HUES6 (cell line): ENCODE results near the gene NR2F1-AS1.

Source experiments
- H3K27ac ChIP-seq: 2 replicates; pipeline ENCODE4 v1.7.0; 2013; ENCODE audit warnings: low read depth, mild to moderate bottlenecking, low read length, inconsistent platforms
- H3K27me3 ChIP-seq: 2 replicates; pipeline ENCODE4 v1.6.1; 2013; ENCODE audit warnings: low read length; ENCODE audit not compliant: control insufficient read depth, insufficient read depth
- H3K36me3 ChIP-seq: 2 replicates; pipeline ENCODE4 v1.6.1; 2013; ENCODE audit warnings: low read length; ENCODE audit not compliant: control insufficient read depth, insufficient read depth
- H3K4me1 ChIP-seq: 2 replicates; pipeline ENCODE4 v1.6.1; 2013; ENCODE audit warnings: low read length; ENCODE audit not compliant: control insufficient read depth, insufficient read depth
- H3K4me3 ChIP-seq: 2 replicates; pipeline ENCODE4 v1.5.1; 2013; ENCODE audit warnings: low read depth, low read length
- H3K9ac ChIP-seq: one replicate; pipeline ENCODE4 v1.6.1; 2013; ENCODE audit warnings: mild to moderate bottlenecking, low read length
- H3K9me3 ChIP-seq: 2 replicates; pipeline ENCODE4 v1.6.1; 2013; ENCODE audit warnings: low read depth, low read length; ENCODE audit not compliant: control insufficient read depth, insufficient read depth

Gene NR2F1-AS1

DNA sequence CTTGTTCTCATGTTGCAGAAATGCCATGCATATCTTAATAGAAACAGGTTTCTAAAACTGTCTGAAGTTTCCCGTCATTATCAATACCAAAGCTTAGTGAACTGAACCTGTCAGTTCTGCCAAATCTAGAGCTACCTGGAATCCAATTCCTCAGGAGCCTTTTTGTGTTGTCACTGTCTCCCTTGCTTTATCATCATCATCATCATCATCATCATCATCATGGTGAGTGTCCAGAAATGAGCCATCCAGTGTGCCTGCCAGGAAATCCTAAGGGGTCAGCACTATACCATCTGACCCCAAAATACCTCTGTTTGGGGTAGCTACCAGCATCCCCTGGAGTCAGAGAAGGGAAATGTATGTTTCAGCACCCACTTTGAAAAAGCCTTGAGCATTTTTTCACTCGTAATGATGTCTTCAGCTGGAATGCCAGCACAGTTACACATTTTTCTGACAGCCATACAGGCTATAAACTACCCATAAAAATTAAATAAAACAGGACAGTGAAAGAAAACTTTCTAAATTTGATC is 150.3 kb downstream of the NR2F1-AS1 start:
- H3K4me3 ChIP-seq, result no peak overlapping the region
- no peak overlapping the region for H3K27ac ChIP-seq
- H3K27me3 ChIP-seq, result no peaks in the 10 kb centered on the region

DNA sequence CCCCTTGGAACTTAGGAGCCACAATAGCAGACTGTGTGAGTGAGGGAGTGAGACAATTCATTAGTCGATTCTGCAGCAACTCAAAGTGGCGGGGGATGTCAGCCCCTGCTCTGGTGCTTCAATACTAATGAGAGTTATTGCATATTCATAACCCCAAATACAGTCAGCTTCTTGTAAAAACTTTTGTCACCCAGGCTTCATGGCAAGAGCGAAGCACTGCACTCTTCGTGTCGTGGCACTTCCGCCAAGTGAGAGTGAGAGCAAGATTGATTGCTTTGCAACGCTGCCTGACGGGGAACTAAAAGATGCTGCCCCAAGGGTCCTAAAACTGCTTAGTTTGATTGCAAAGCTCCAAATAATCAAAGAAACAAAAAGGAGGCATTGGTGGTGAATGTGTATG is 150.9 kb downstream of the NR2F1-AS1 start:
- no peak overlapping the region for H3K9ac ChIP-seq
- H3K27ac ChIP-seq, result no peak overlapping the region
- H3K27me3 ChIP-seq, result no peaks in the 10 kb centered on the region
- no peaks in the 10 kb centered on the region for H3K36me3 ChIP-seq
- H3K9me3 ChIP-seq, result no peaks in the 10 kb centered on the region
- H3K4me3 ChIP-seq, result no peak overlapping the region
- H3K4me1 ChIP-seq, result no peaks in the 10 kb centered on the region

More for the DNA sequence above, 150.3 kb downstream of the NR2F1-AS1 start:
- H3K36me3 ChIP-seq, result no peaks in the 10 kb centered on the region
- H3K9ac ChIP-seq, result no peak overlapping the region
- H3K4me1 ChIP-seq, result no peaks in the 10 kb centered on the region
- H3K9me3 ChIP-seq, result no peaks in the 10 kb centered on the region

DNA sequence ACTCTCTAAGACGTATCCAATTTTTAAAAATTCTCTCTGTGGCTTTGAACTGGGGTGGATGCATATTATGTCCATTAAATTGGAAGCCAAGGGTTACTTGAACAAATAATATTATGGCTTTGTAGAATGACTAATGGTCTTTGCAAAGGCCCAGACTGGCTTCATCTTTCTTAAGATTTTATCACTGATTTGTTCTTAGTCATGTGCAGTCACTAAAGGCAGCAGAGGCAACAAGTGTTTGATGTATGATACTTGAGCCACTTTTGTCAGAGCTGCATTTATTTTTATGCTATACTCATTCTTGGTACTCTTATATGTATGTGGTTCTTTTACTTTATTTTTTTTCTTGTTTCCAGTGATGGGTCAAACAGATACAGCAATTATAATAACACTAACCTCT is 152.2 kb downstream of the NR2F1-AS1 start:
- H3K9ac ChIP-seq, result no peak overlapping the region
- no peak overlapping the region for H3K27ac ChIP-seq
- H3K27me3 ChIP-seq, result no peaks in the 10 kb centered on the region
- H3K9me3 ChIP-seq, result no peaks in the 10 kb centered on the region
- H3K36me3 ChIP-seq, result no peaks in the 10 kb centered on the region
- no peaks in the 10 kb centered on the region; the same call in 1 of the 2 replicates for H3K4me1 ChIP-seq
- H3K4me3 ChIP-seq, result no peak overlapping the region

DNA sequence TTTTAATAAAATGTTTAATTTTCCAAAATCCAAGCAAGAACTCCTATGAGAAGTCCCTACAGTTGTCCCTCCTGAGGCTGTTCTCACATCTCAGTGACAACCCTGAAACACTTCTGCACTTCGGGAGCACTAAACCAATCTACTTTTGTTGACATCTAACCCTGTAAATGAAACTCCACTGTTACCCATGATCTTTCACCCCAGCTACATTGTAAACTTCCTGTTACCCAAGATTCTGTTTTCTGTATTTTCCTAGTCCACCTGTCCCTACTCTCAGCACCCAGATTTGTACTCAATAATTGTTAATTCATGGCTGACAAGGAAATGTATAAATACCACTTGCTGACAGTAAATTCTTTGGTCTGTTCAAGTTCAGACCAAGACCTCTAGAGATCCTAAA is 153.7 kb downstream of the NR2F1-AS1 start:
- Histone ChIP-seq H3K4me3 (no peak overlapping the region), H3K27me3 (no peaks in the 10 kb centered on the region), H3K9ac (no peak overlapping the region), H3K4me1 (peaks cover 14% of the 10 kb centered on the region; the same call in 1 of the 2 replicates), H3K9me3 (no peaks in the 10 kb centered on the region), H3K36me3 (no peaks in the 10 kb centered on the region), H3K27ac (no peak overlapping the region)

DNA sequence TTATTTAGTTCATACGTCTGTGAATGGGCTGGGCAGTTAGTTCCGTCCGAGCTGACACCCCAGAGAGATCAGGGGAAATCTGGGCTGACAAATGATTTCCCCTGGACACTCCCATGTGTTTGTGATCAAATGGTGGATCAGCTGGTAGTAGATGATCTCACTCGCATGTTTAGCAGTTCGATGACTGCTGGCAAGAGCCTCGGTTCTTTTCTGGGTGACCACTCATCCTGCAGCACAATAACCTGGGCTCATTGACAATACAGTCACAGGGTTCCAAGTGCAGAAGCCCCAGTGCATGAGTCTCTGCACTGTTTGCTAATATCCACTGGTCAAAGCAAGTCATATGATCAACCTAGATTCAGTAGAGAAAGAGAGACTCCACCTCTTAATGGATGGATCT is 155.9 kb downstream of the NR2F1-AS1 start:
- no peaks in the 10 kb centered on the region for H3K36me3 ChIP-seq
- no peak overlapping the region for H3K27ac ChIP-seq
- no peaks in the 10 kb centered on the region for H3K9me3 ChIP-seq
- H3K4me1 ChIP-seq, result peaks cover 32% of the 10 kb centered on the region
- H3K27me3 ChIP-seq, result no peaks in the 10 kb centered on the region
- no peak overlapping the region for H3K9ac ChIP-seq
- no peak overlapping the region for H3K4me3 ChIP-seq

DNA sequence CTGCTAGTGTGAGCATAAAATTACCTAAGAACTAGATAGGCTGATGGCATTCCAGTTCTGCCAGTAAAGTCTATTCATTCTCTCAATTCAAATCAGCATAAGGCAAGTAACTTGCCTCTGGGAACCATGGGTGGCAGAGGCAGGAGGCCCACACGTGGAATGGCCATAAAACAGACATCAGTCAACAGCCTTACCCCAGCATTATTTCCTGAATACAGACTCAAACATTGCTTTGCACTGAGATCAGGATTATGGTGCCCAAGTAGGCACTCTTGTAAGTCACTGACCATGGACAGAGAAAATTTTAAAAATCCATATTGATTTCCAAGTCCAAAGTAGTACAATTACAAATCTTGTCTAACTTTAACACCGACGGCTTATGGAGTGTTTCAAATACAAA is 157.7 kb downstream of the NR2F1-AS1 start:
- Histone ChIP-seq H3K27ac (no peak overlapping the region), H3K27me3 (no peaks in the 10 kb centered on the region), H3K4me1 (peaks cover 32% of the 10 kb centered on the region), H3K4me3 (no peak overlapping the region), H3K9me3 (no peaks in the 10 kb centered on the region), H3K36me3 (no peaks in the 10 kb centered on the region), H3K9ac (no peak overlapping the region)

DNA sequence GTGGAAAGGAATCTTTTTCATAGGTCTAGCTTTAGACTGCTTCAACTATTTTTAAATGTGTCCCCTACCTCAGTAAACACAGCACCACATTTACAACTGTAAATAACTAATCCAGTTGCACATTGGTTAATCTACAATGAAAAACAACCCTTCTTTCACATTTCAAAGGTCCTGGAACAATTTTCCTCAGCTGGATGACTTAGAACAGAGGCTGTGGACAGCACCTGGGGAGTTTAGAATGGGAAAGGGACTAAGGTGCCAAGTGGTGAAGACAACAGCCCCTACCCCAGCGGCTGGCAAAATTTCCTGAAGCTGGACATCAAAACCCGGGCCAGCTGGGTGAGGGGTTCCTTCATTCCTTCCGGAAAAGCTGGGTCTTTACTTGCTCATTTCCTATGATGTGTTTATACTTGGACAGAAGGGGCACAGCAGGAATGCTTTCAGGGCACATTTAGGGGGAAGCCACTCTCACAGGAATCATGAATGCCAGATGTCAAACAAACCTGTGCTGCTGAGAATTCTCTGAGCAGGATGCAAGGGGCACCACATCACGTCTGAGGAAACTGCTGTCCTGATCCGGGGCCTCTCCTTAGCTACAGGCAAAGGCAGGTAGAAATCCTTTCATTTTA is 158.3 kb downstream of the NR2F1-AS1 start:
- no peak overlapping the region for H3K9ac ChIP-seq
- peaks cover 32% of the 10 kb centered on the region for H3K4me1 ChIP-seq
- no peak overlapping the region for H3K4me3 ChIP-seq
- no peak overlapping the region for H3K27ac ChIP-seq
- H3K27me3 ChIP-seq, result no peaks in the 10 kb centered on the region
- H3K9me3 ChIP-seq, result no peaks in the 10 kb centered on the region
- no peaks in the 10 kb centered on the region for H3K36me3 ChIP-seq

DNA sequence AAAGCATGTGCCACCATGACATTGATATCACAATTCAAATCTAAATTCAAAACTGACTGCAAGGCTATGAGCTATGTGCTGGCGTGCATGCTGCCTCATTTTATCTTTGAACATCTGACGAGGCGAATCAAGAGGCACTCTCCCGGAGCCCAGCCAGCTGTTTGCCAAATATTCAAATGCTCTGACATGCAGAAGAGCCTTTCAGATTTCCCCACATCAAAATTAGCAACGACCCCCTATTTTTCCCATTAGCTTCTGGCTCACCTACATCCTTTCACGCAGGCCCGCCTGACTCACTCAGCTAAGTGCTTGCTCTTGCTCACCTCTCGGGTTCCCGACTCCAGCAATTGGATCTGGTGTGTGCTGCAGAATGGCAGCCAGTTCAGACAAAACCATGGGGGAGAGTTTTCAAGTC is 159.0 kb downstream of the NR2F1-AS1 start:
- Histone ChIP-seq H3K9me3 (no peaks in the 10 kb centered on the region), H3K9ac (no peak overlapping the region), H3K27ac (no peak overlapping the region; the same call in 1 of the 2 replicates), H3K4me3 (no peak overlapping the region), H3K27me3 (no peaks in the 10 kb centered on the region), H3K36me3 (no peaks in the 10 kb centered on the region), H3K4me1 (peaks cover 32% of the 10 kb centered on the region)

DNA sequence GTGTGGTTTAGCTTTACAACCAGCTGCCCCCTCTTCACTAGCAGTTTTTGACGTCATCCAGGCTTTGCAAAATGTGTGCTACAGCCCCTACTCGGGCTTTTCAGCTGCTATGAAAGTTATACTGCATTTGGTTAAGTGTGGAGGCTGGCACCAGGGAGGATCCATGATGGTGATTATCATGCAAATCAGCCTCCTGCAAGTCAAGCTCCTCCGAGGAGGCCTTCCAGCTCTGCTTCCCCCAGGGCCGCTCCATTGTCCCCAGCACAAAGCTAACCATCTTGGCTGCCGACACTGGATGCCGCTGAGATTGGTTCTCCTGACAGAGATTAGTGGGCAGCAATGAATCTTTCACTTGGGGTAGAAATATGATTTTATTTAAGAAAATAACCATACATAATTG is 159.6 kb downstream of the NR2F1-AS1 start:
- H3K4me3 ChIP-seq, result no peak overlapping the region
- no peak overlapping the region for H3K9ac ChIP-seq

DNA sequence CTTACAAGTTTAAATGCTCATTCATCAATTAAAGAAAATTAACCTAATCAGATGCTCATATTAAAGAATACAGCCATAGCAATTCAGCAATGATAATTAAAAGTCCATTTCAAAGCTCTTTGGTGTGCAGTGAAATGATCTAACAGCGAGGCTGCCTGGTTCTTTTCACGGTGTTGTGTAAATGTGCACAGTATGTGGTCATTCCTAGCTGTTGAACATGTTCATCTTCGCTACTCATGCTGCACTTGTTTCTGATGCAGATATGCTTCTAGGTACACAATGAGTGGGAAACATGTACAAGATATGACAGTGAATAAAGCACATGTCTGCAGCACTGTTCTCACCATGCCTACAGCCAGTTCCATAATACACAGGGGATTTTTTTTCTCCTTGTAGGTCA is 163.5 kb downstream of the NR2F1-AS1 start:
- H3K36me3 ChIP-seq, result no peaks in the 10 kb centered on the region
- H3K9me3 ChIP-seq, result no peaks in the 10 kb centered on the region
- H3K27ac ChIP-seq, result no peak overlapping the region
- H3K27me3 ChIP-seq, result no peaks in the 10 kb centered on the region
- H3K4me3 ChIP-seq, result no peak overlapping the region
- peaks cover 19% of the 10 kb centered on the region for H3K4me1 ChIP-seq
- no peak overlapping the region for H3K9ac ChIP-seq

More for the DNA sequence above, 159.6 kb downstream of the NR2F1-AS1 start:
- H3K27ac ChIP-seq, result no peak overlapping the region
- no peaks in the 10 kb centered on the region for H3K27me3 ChIP-seq
- H3K4me1 ChIP-seq, result peaks cover 32% of the 10 kb centered on the region
- no peaks in the 10 kb centered on the region for H3K36me3 ChIP-seq
- no peaks in the 10 kb centered on the region for H3K9me3 ChIP-seq

DNA sequence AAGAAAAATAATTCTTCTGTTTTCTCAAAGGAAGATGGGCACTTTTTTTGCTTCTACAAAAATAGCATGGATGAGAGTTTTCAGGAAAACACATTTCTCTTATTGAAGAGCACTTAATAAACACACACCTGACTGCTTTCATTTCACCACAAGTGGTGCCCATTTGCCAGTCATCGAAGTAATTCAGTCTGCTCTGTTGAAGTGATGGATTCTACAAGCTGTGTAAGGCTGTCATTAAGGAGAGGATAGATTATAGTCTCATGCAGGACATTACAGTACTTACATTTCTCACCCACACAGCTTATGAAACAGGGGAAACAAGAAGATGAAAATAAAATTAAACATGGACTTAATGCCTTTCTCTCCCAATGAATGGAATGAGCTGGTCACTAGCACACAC is 165.2 kb downstream of the NR2F1-AS1 start:
- Histone ChIP-seq H3K27ac (no peak overlapping the region), H3K36me3 (no peaks in the 10 kb centered on the region), H3K9ac (no peak overlapping the region), H3K9me3 (no peaks in the 10 kb centered on the region), H3K27me3 (no peaks in the 10 kb centered on the region), H3K4me3 (no peak overlapping the region), H3K4me1 (peaks cover 3% of the 10 kb centered on the region; the same call in 1 of the 2 replicates)
